CD14-positive monocyte (primary cell): ENCODE results near the gene ATG7. TPM values are rescaled to one million over a fixed set of nuclear protein-coding genes. Genes with fewer than 3 reads are reported as not detected.
"Not testable (repeated sequence)": the region's sequence is repeated elsewhere in the genome, so short reads cannot be mapped to it uniquely, and the experiment has no call there.

Experiments
- DNase-seq, 3 donors: peaks; one replicate each; pipeline ENCODE4 v3.0.0-alpha.2; 2011 to 2022
- H2AFZ ChIP-seq: 2 replicates; pipeline ENCODE4 v1.6.0; 2012; ENCODE audit warnings: mild to moderate bottlenecking, low read depth, low read length, inconsistent platforms; ENCODE audit not compliant: insufficient read depth, poor library complexity, severe bottlenecking
- H3K27ac ChIP-seq, 2 donors: 1 replicate in 1 of 2; 2 replicates in 1 of 2; pipeline ENCODE4 v1.5.1; 2012 to 2013; ENCODE audit warnings: low read length in 2 of 2, control low read depth in 1 of 2, inconsistent platforms in 1 of 2, low read depth in 1 of 2, mild to moderate bottlenecking in 1 of 2
- H3K27me3 ChIP-seq, 2 donors: one replicate each; pipeline versions ENCODE4 v1.6.0 to v1.6.1; 2011 to 2013; ENCODE audit warnings: low read length in 2 of 2; ENCODE audit not compliant: control insufficient read depth in 2 of 2, insufficient read depth in 2 of 2
- H3K36me3 ChIP-seq, 2 donors: replicated peaks in 1 of 2; 1 replicate in 1 of 2; 2 replicates in 1 of 2; pipeline versions ENCODE4 v1.5.1 to v1.6.1; 2012 to 2013; ENCODE audit warnings: low read length in 2 of 2, control low read depth in 1 of 2, inconsistent platforms in 1 of 2, mild to moderate bottlenecking in 1 of 2; ENCODE audit not compliant: insufficient read depth in 2 of 2, control insufficient read depth in 1 of 2
- H3K4me1 ChIP-seq, 2 donors: 1 replicate in 1 of 2; 2 replicates in 1 of 2; pipeline versions ENCODE4 v1.5.1 to v1.6.1; 2012 to 2013; ENCODE audit warnings: low read length in 2 of 2, control low read depth in 1 of 2, inconsistent platforms in 1 of 2, mild to moderate bottlenecking in 1 of 2, moderate library complexity in 1 of 2; ENCODE audit not compliant: insufficient read depth in 2 of 2, control insufficient read depth in 1 of 2
- H3K4me2 ChIP-seq: replicated peaks from 2 replicates; pipeline ENCODE3; 2012; ENCODE audit warnings: low read length, moderate library complexity, mild to moderate bottlenecking; ENCODE audit not compliant: poor library complexity, severe bottlenecking; ENCODE audit errors: extremely low read depth
- H3K4me3 ChIP-seq, 3 experiments: fragments of 200-600 bp in 1 of 3; sonication (generic) in 1 of 3; replicated peaks in 1 of 3; 1 replicate in 2 of 3; 2 replicates in 1 of 3; pipeline ENCODE4 v1.5.1; 2011 to 2013; ENCODE audit warnings: low read length in 3 of 3, mild to moderate bottlenecking in 3 of 3, control low read depth in 2 of 3, low read depth in 2 of 3, inconsistent platforms in 1 of 3, moderate library complexity in 1 of 3
- H3K79me2 ChIP-seq: 2 replicates; pipeline ENCODE4 v1.6.0; 2012; ENCODE audit warnings: mild to moderate bottlenecking, control low read depth, inconsistent platforms, low read length, moderate library complexity; ENCODE audit not compliant: insufficient read depth
- H3K9ac ChIP-seq: 2 replicates; pipeline ENCODE4 v1.6.0; 2017; ENCODE audit warnings: low read length, mild to moderate bottlenecking; ENCODE audit not compliant: insufficient read depth, poor library complexity, severe bottlenecking
- H3K9me3 ChIP-seq, 2 donors: replicated peaks in 1 of 2; 1 replicate in 1 of 2; 2 replicates in 1 of 2; pipeline versions ENCODE4 v1.5.1 to v1.6.1; 2012 to 2013; ENCODE audit warnings: low read length in 2 of 2, control low read depth in 1 of 2; ENCODE audit not compliant: control insufficient read depth in 1 of 2, insufficient read depth in 1 of 2
- H4K20me1 ChIP-seq: 2 replicates; pipeline ENCODE4 v1.6.0; 2012; ENCODE audit warnings: mild to moderate bottlenecking, low read length, control low read depth, moderate library complexity; ENCODE audit not compliant: insufficient read depth
- H3K27ac Mint-ChIP-seq, 7 donors: one replicate each; pipeline ENCODE4 v1.8.0; 2020; ENCODE audit warnings: mild to moderate bottlenecking in 7 of 7, mixed read lengths in 7 of 7, moderate library complexity in 6 of 7, inconsistent platforms in 2 of 7
- H3K27me3 Mint-ChIP-seq, 3 donors: one replicate each; pipeline ENCODE4 v1.8.0; 2021 to 2022; ENCODE audit warnings: low read depth in 3 of 3, mild to moderate bottlenecking in 3 of 3, mixed read lengths in 3 of 3, moderate library complexity in 3 of 3, inconsistent platforms in 1 of 3
- H3K36me3 Mint-ChIP-seq, 2 donors: one replicate each; pipeline ENCODE4 v1.8.0; 2020; ENCODE audit warnings: mixed read lengths in 2 of 2, inconsistent platforms in 1 of 2, mild to moderate bottlenecking in 1 of 2
- H3K4me1 Mint-ChIP-seq: one replicate; pipeline ENCODE4 v1.8.0; 2020; ENCODE audit warnings: mild to moderate bottlenecking, mixed read lengths
- H3K4me3 Mint-ChIP-seq, 2 donors: one replicate each; pipeline ENCODE4 v1.8.0; 2020; ENCODE audit warnings: mild to moderate bottlenecking in 2 of 2, mixed read lengths in 2 of 2, moderate library complexity in 1 of 2
- H3K9me3 Mint-ChIP-seq, 7 donors: one replicate each; pipeline ENCODE4 v1.8.0; 2020 to 2022; ENCODE audit warnings: mixed read lengths in 7 of 7, mild to moderate bottlenecking in 6 of 7, moderate library complexity in 6 of 7, inconsistent platforms in 2 of 7
- WGBS: methylation state at CpG from one replicate; pipeline ENCODE4 v1.1.5; 2013; ENCODE audit warnings: missing lambda C conversion rate; ENCODE audit not compliant: insufficient coverage; 5-methylcytosine and 5-hydroxymethylcytosine counted together
- intact Hi-C, 2 donors: fragments of 100-400 bp; cut with micrococcal nuclease; formaldehyde crosslinking; loops; one replicate each; pipeline versions ENCODE4 v1.15.0 to v1.15.1; 2023
- polyA plus RNA-seq, 3 donors: library from polyadenylated mRNA; depleted of rRNA in 1 of 3; unstranded in 2 of 3; stranded (reverse) in 1 of 3; fragments of 300-500 nt in 2 of 3; fragments of >200 nt in 1 of 3; fragmentation: Illumina TruSeq in 2 of 3; gene quantifications; 1 replicate in 2 of 3; 2 replicates in 1 of 3; pipeline ENCODE4 v1.2.3, GENCODE V29; 2012 to 2021
- TF ChIP-seq, protein P1 (sequence below): fragments of 200-600 bp; IDR thresholded peaks from one replicate; pipeline ENCODE4 v1.8.0; 2022; ENCODE audit warnings: antibody characterized with exemption, mild to moderate bottlenecking

Gene ATG7
- polyA plus RNA-seq, 3 donors, result 57.4 to 101 (median 89.7) TPM

DNA sequence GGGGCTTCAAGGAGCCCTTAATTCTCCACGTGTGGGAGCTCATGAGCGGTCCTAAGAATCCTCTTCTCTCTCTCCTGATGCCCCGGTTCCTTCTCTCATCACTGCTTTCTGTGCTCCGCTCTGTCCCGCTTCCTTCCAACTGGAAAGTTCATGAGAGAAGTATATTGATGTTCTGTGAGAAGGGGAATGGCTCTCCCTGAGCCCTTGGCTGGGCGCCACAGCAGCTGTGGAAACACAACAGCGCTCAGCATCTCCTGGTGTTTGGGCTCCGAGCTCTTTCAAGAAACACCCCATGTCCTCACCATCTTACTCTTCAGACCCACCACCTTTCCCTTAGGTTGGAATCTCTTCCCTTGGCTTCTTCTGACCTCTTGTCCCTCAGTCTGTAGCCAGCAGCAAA lies 209.8 kb downstream of the ATG7 start:
- Histone ChIP-seq H3K4me1 (peaks cover 7 to 10% of the 10 kb centered on the region in 2 donors), H4K20me1 (peaks cover 48% of the 10 kb centered on the region), H3K9ac (no peak overlapping the region), H3K4me2 (no peak overlapping the region), H3K4me3 (no peak overlapping the region), H3K27me3 (no peaks in the 10 kb centered on the region), H2AFZ (no peak overlapping the region), H3K9me3 (peaks cover 0 to 5% of the 10 kb centered on the region in 2 donors), H3K27ac (no peak overlapping the region), H3K36me3 (peaks cover 8 to 53% of the 10 kb centered on the region in 2 donors), H3K79me2 (peaks cover 11% of the 10 kb centered on the region)
- Mint-ChIP-seq H3K9me3 (peaks cover 0 to 13% (median 9%) of the 10 kb centered on the region in 7 donors), H3K4me3 (no peak overlapping the region), H3K27ac (no peak overlapping the region), H3K4me1 (peaks cover 15% of the 10 kb centered on the region), H3K27me3 (no peaks in the 10 kb centered on the region), H3K36me3 (peaks cover 8 to 18% of the 10 kb centered on the region in 2 donors)
- intact Hi-C loops, result no loop called here
- no peak for DNase-seq
- 100% methylated on average over 3 of the region's 8 CpGs for whole genome bisulfite sequencing
- TF ChIP-seq, protein P1, sequence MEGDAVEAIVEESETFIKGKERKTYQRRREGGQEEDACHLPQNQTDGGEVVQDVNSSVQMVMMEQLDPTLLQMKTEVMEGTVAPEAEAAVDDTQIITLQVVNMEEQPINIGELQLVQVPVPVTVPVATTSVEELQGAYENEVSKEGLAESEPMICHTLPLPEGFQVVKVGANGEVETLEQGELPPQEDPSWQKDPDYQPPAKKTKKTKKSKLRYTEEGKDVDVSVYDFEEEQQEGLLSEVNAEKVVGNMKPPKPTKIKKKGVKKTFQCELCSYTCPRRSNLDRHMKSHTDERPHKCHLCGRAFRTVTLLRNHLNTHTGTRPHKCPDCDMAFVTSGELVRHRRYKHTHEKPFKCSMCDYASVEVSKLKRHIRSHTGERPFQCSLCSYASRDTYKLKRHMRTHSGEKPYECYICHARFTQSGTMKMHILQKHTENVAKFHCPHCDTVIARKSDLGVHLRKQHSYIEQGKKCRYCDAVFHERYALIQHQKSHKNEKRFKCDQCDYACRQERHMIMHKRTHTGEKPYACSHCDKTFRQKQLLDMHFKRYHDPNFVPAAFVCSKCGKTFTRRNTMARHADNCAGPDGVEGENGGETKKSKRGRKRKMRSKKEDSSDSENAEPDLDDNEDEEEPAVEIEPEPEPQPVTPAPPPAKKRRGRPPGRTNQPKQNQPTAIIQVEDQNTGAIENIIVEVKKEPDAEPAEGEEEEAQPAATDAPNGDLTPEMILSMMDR, result no peak

DNA sequence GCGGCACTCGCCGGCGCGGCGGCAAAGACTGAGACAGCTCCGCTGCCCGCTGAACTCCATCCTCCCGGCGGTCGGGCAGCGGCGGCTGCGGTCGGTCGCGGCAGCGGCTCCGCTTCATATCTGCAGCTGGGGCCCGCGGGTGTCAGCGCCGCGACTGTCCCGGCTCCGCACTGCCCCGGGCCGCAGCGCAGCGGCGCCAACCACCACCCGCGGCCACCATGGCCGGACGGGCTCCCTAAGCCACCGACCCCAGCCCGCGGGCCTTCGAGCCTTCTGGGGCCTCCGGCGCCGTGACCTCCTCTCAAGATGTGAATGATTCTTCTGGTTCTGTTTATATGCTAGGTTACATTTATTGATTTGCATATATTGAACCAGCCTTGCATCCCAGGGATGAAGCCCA lies 216.2 kb downstream of the ATG7 start:
- Histone ChIP-seq H3K9me3 (peaks cover 16 to 18% of the 10 kb centered on the region in 2 donors), H3K4me1 (peaks cover 11 to 12% of the 10 kb centered on the region in 2 donors), H3K36me3 (peaks cover 4 to 24% of the 10 kb centered on the region in 2 donors), H3K79me2 (peaks cover 13% of the 10 kb centered on the region)
- Mint-ChIP-seq H3K9me3 (peaks cover 20 to 44% (median 26%) of the 10 kb centered on the region in 7 donors), H3K36me3 (peaks cover 24 to 40% of the 10 kb centered on the region in 2 donors), H3K4me1 (peaks cover 23% of the 10 kb centered on the region)
- H4K20me1 ChIP-seq, H3K4me3 Mint-ChIP-seq, H3K9ac ChIP-seq, H3K27me3 Mint-ChIP-seq, H2AFZ ChIP-seq, H3K27ac ChIP-seq, intact Hi-C loops, H3K27ac Mint-ChIP-seq, DNase-seq, H3K4me3 ChIP-seq, H3K27me3 ChIP-seq, H3K4me2 ChIP-seq: not testable (repeated sequence)
- no CpG with 5 or more reads among the region's 42 CpGs for WGBS
